IPS DF 4.7 (cell line): ENCODE results near the gene PEAK1.
"Not testable (repeated sequence)": the region's sequence is repeated elsewhere in the genome, so short reads cannot be mapped to it uniquely, and the experiment has no call there.

Experiments
- DNase-seq: peaks from one replicate; pipeline ENCODE4 v3.0.0-alpha.2; 2013; ENCODE audit warnings: low spot score; ENCODE audit errors: extremely low read depth

Gene PEAK1

GRCh38 chr15:77239882-77240608 lies 179.9 kb downstream of the PEAK1 start:
- no peak for DNase-seq

GRCh38 chr15:77235566-77235965 lies 184.3 kb downstream of the PEAK1 start:
- DNase-seq = no peak

- DNase-seq = no peak
Observed at GRCh38 chr15:77228828-77229227, 191.1 kb downstream of the PEAK1 start.

GRCh38 chr15:77226652-77227051 lies 193.3 kb downstream of the PEAK1 start:
- no peak for DNase-seq

GRCh38 chr15:77225646-77226045 lies 194.3 kb downstream of the PEAK1 start:
- DNase-seq = no peak

- no peak for DNase-seq
Observed at GRCh38 chr15:77225088-77225487, 194.8 kb downstream of the PEAK1 start.

GRCh38 chr15:77224352-77224751 lies 195.6 kb downstream of the PEAK1 start:
- DNase-seq = no peak

GRCh38 chr15:77221708-77222107 lies 198.2 kb downstream of the PEAK1 start:
- DNase-seq = no peak

GRCh38 chr15:77221174-77221573 lies 198.7 kb downstream of the PEAK1 start:
- DNase-seq = no peak

GRCh38 chr15:77219841-77220240 lies 200.1 kb downstream of the PEAK1 start:
- DNase-seq = no peak

GRCh38 chr15:77209221-77209620 lies 210.7 kb downstream of the PEAK1 start:
- DNase-seq = no peak

GRCh38 chr15:77208241-77208640 lies 211.7 kb downstream of the PEAK1 start:
- DNase-seq = no peak

GRCh38 chr15:77201665-77202064 lies 218.2 kb downstream of the PEAK1 start:
- DNase-seq = no peak

GRCh38 chr15:77196381-77196780 lies 223.5 kb downstream of the PEAK1 start:
- DNase-seq = no peak

- no peak for DNase-seq
Observed at GRCh38 chr15:77195586-77195985, 224.3 kb downstream of the PEAK1 start.

GRCh38 chr15:77192451-77192850 lies 227.5 kb downstream of the PEAK1 start:
- no peak for DNase-seq

GRCh38 chr15:77191230-77191834 lies 228.6 kb downstream of the PEAK1 start:
- no peak for DNase-seq

- no peak for DNase-seq
Observed at GRCh38 chr15:77187751-77188464, 232.0 kb downstream of the PEAK1 start.

GRCh38 chr15:77186594-77187011 lies 233.3 kb downstream of the PEAK1 start:
- no peak for DNase-seq

- no peak for DNase-seq
Observed at GRCh38 chr15:77185242-77185785, 234.6 kb downstream of the PEAK1 start.

- DNase-seq = not testable (repeated sequence)
Observed at GRCh38 chr15:77184352-77184751, 235.6 kb downstream of the PEAK1 start.

- no peak for DNase-seq
Observed at GRCh38 chr15:77183066-77183465, 236.8 kb downstream of the PEAK1 start.
